ENCODE data around the gene SENP1.

DNA sequence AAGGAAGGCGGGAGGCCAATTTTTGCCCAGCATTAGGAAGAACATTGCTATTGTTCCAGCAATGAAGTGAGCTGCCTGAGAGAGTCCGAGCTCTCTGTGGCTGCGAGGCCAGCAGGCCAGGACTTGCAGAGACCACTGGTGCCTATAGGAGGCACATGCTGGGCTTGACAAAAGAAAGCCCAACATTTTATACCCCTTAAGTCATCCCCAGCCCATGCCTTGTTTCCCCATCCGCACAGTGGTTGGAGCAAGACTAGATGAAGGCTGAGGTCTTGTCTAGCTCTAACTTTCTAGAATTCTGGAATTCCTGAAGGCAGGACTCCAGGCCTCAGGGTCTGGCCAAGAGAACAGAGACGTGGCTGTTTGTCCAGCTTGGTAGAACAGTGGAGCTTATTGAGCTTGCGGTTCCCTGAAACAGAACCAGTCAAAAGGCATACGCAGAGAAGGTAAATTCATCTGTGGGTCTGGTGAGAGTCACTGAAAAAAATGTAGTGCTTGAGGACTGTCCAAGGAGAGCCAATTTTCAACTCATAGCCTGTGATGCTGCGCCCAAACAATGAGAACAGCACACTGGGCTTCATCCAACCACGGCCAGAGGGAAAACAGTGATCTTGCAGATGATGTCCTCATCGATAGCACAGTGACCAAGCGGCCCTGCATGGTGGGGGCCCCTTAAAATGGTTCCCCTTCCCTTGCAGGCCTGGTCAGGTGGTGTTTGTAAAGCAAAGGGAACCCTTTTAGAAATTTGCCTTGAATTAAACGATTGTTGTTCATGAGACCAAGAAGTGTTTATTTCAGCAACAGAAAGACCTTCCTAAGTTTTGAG lies 74.5 kb downstream of the SENP1 start:
- TF ChIP-seq POLR2A (IDR thresholded peaks at IDR 0.05) (no peak), CTCF (IDR thresholded peaks at IDR 0.05) (no peak)
